ENCODE data around the gene DENND5A.

Gene DENND5A

DNA sequence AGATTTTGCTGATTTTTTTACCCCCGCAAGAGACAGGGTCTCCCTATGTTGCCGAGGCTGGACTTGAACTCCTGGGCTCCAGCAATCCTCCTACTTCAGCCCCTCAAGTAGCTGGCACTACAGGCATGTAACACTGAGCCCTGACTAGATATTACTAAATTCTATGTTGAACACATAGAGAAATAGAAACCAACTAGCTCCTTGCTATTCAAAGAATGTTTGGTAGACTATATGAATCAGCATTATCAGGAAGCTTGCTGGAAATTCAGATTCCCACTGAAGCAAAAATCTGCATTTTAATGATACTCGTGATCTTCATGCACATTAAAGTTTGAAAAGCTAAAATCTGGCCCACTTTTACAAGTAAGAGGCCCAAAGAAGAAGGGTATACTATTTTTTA is 37.3 kb upstream of the DENND5A start:
- Histone ChIP-seq H3K23ac (ENCODE audit: low read length) (no peak overlapping the region), H3K4me2 (ENCODE audit: low read length) (no peak overlapping the region), H4K8ac (ENCODE audit: low read depth, low read length) (no peak overlapping the region), H3K4me3 (ENCODE audit: low read length) (no peak overlapping the region), H3K4me1 (ENCODE audit: control insufficient read depth, low read depth, low read length) (no peaks in the 10 kb centered on the region), H3K18ac (ENCODE audit: low read length) (no peak overlapping the region), H3K27ac (ENCODE audit: low read depth, low read length) (no peak overlapping the region), H3K79me2 (ENCODE audit: control insufficient read depth, insufficient read depth, low read length) (peaks cover 45% of the 10 kb centered on the region), H3K27me3 (ENCODE audit: insufficient read depth, low read length, poor library complexity) (no peaks in the 10 kb centered on the region), H4K5ac (ENCODE audit: low read length) (no peak overlapping the region), H3K56ac (ENCODE audit: low read length) (no peak overlapping the region), H2BK120ac (ENCODE audit: low read depth, low read length) (no peak overlapping the region), H3K9ac (ENCODE audit: low read length) (no peak overlapping the region), H3K36me3 (ENCODE audit: control insufficient read depth, insufficient read depth, low read length) (no peaks in the 10 kb centered on the region), H2BK5ac (ENCODE audit: low read length) (no peak overlapping the region), H3K4ac (ENCODE audit: low read depth, low read length) (no peak overlapping the region), H2AK5ac (ENCODE audit: low read length) (no peak overlapping the region), H3K79me1 (ENCODE audit: low read length) (peaks cover 2% of the 10 kb centered on the region), H2BK15ac (replicated peaks; ENCODE audit: low read depth) (no peak overlapping the region)
- WGBS (ENCODE audit: extremely low coverage, insufficient coverage, low lambda C conversion rate), result no CpG with 5 or more reads among the region's 3 CpGs
- DNase-seq, result no peak

DNA sequence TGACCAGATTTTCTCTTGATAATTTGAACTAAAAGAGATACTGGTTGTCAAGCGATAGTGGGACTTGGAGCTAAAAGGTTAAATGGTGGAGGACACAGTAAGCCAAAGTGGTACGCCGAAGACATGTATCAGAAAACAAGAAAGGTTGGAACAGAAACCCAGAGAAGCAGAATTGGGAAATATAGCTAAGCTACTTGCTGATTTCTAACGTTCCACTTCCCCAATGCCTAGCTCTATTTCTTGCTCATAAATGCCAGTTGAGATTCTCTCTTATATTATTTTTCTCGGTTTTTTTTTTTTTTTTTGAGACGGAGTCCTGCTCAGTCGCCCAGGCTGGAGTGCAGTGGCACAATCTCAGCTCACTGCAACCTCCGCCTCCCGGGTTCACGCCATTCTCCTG is 36.6 kb upstream of the DENND5A start:
- no peak overlapping the region for H3K9ac ChIP-seq (ENCODE audit: low read length)
- H4K5ac ChIP-seq (ENCODE audit: low read length), result no peak overlapping the region
- H3K27me3 ChIP-seq (ENCODE audit: insufficient read depth, low read length, poor library complexity), result no peaks in the 10 kb centered on the region
- H3K27ac ChIP-seq (ENCODE audit: low read depth, low read length), result no peak overlapping the region
- H2AK5ac ChIP-seq (ENCODE audit: low read length), result no peak overlapping the region
- no CpG with 5 or more reads among the region's 10 CpGs for WGBS (ENCODE audit: extremely low coverage, insufficient coverage, low lambda C conversion rate)
- no peak overlapping the region for H3K4ac ChIP-seq (ENCODE audit: low read depth, low read length)
- no peak overlapping the region for H2BK15ac ChIP-seq (replicated peaks; ENCODE audit: low read depth)
- no peak overlapping the region for H3K56ac ChIP-seq (ENCODE audit: low read length)
- no peak overlapping the region for H2BK120ac ChIP-seq (ENCODE audit: low read depth, low read length)
- no peak overlapping the region for H3K4me3 ChIP-seq (ENCODE audit: low read length)
- no peak overlapping the region for H3K4me2 ChIP-seq (ENCODE audit: low read length)
- H3K79me1 ChIP-seq (ENCODE audit: low read length), result peaks cover 2% of the 10 kb centered on the region
- H3K36me3 ChIP-seq (ENCODE audit: control insufficient read depth, insufficient read depth, low read length), result no peaks in the 10 kb centered on the region
- no peak overlapping the region for H3K18ac ChIP-seq (ENCODE audit: low read length)
- H4K8ac ChIP-seq (ENCODE audit: low read depth, low read length), result no peak overlapping the region
- DNase-seq, result no peak
- H2BK5ac ChIP-seq (ENCODE audit: low read length), result no peak overlapping the region
- H3K4me1 ChIP-seq (ENCODE audit: control insufficient read depth, low read depth, low read length), result no peaks in the 10 kb centered on the region
- H3K79me2 ChIP-seq (ENCODE audit: control insufficient read depth, insufficient read depth, low read length), result peaks cover 40% of the 10 kb centered on the region
- no peak overlapping the region for H3K23ac ChIP-seq (ENCODE audit: low read length)

GRCh38 chr11:9293646-9294045 is 28.5 kb upstream of the DENND5A start:
- H2BK5ac ChIP-seq (ENCODE audit: low read length), result no peak overlapping the region
- H4K5ac ChIP-seq (ENCODE audit: low read length), result no peak overlapping the region
- no peak overlapping the region for H3K4me2 ChIP-seq (ENCODE audit: low read length)
- no peak overlapping the region for H2BK120ac ChIP-seq (ENCODE audit: low read depth, low read length)
- H3K4ac ChIP-seq (ENCODE audit: low read depth, low read length), result no peak overlapping the region
- H4K8ac ChIP-seq (ENCODE audit: low read depth, low read length), result no peak overlapping the region
- H3K79me2 ChIP-seq (ENCODE audit: control insufficient read depth, insufficient read depth, low read length), result peaks cover 7% of the 10 kb centered on the region
- WGBS (ENCODE audit: extremely low coverage, insufficient coverage, low lambda C conversion rate), result no CpG with 5 or more reads among the region's 7 CpGs
- DNase-seq, result no peak
- no peaks in the 10 kb centered on the region for H3K27me3 ChIP-seq (ENCODE audit: insufficient read depth, low read length, poor library complexity)
- H3K18ac ChIP-seq (ENCODE audit: low read length), result no peak overlapping the region
- H3K79me1 ChIP-seq (ENCODE audit: low read length), result peaks cover 5% of the 10 kb centered on the region
- no peaks in the 10 kb centered on the region for H3K36me3 ChIP-seq (ENCODE audit: control insufficient read depth, insufficient read depth, low read length)
- no peak overlapping the region for H3K27ac ChIP-seq (ENCODE audit: low read depth, low read length)
- no peak overlapping the region for H2AK5ac ChIP-seq (ENCODE audit: low read length)
- no peak overlapping the region for H3K56ac ChIP-seq (ENCODE audit: low read length)
- no peak overlapping the region for H3K4me3 ChIP-seq (ENCODE audit: low read length)
- H3K23ac ChIP-seq (ENCODE audit: low read length), result no peak overlapping the region
- no peak overlapping the region for H2BK15ac ChIP-seq (replicated peaks; ENCODE audit: low read depth)
- H3K9ac ChIP-seq (ENCODE audit: low read length), result no peak overlapping the region
- no peaks in the 10 kb centered on the region for H3K4me1 ChIP-seq (ENCODE audit: control insufficient read depth, low read depth, low read length)

GRCh38 chr11:9285850-9286587 is 20.9 kb upstream of the DENND5A start:
- no peaks in the 10 kb centered on the region for H3K4me1 ChIP-seq (ENCODE audit: control insufficient read depth, low read depth, low read length)
- no peak overlapping the region for H2BK15ac ChIP-seq (replicated peaks; ENCODE audit: low read depth)
- H2BK120ac ChIP-seq (ENCODE audit: low read depth, low read length), result no peak overlapping the region
- H3K27ac ChIP-seq (ENCODE audit: low read depth, low read length), result no peak overlapping the region
- no peak overlapping the region for H2AK5ac ChIP-seq (ENCODE audit: low read length)
- no peaks in the 10 kb centered on the region for H3K36me3 ChIP-seq (ENCODE audit: control insufficient read depth, insufficient read depth, low read length)
- no peak overlapping the region for H3K4me3 ChIP-seq (ENCODE audit: low read length)
- no peak overlapping the region for H3K18ac ChIP-seq (ENCODE audit: low read length)
- H3K27me3 ChIP-seq (ENCODE audit: insufficient read depth, low read length, poor library complexity), result no peaks in the 10 kb centered on the region
- peaks cover 4% of the 10 kb centered on the region for H3K79me1 ChIP-seq (ENCODE audit: low read length)
- H3K4me2 ChIP-seq (ENCODE audit: low read length), result no peak overlapping the region
- no peak overlapping the region for H4K5ac ChIP-seq (ENCODE audit: low read length)
- WGBS (ENCODE audit: extremely low coverage, insufficient coverage, low lambda C conversion rate), result no CpG with 5 or more reads among the region's 14 CpGs
- no peak overlapping the region for H3K23ac ChIP-seq (ENCODE audit: low read length)
- H2BK5ac ChIP-seq (ENCODE audit: low read length), result no peak overlapping the region
- no peak for DNase-seq
- no peak overlapping the region for H3K4ac ChIP-seq (ENCODE audit: low read depth, low read length)
- H3K9ac ChIP-seq (ENCODE audit: low read length), result no peak overlapping the region
- no peak overlapping the region for H4K8ac ChIP-seq (ENCODE audit: low read depth, low read length)
- no peak overlapping the region for H3K56ac ChIP-seq (ENCODE audit: low read length)
- H3K79me2 ChIP-seq (ENCODE audit: control insufficient read depth, insufficient read depth, low read length), result peaks cover 3% of the 10 kb centered on the region

- H3K27me3 ChIP-seq (ENCODE audit: insufficient read depth, low read length, poor library complexity), result no peaks in the 10 kb centered on the region
- H4K5ac ChIP-seq (ENCODE audit: low read length), result no peak overlapping the region
- H3K23ac ChIP-seq (ENCODE audit: low read length), result no peak overlapping the region
- no peak overlapping the region for H2BK5ac ChIP-seq (ENCODE audit: low read length)
- no peak overlapping the region for H2BK15ac ChIP-seq (replicated peaks; ENCODE audit: low read depth)
- WGBS (ENCODE audit: extremely low coverage, insufficient coverage, low lambda C conversion rate), result no CpG with 5 or more reads among the region's 4 CpGs
- H3K4me3 ChIP-seq (ENCODE audit: low read length), result no peak overlapping the region
- no peak overlapping the region for H3K56ac ChIP-seq (ENCODE audit: low read length)
- no peak overlapping the region for H3K9ac ChIP-seq (ENCODE audit: low read length)
- H3K4ac ChIP-seq (ENCODE audit: low read depth, low read length), result no peak overlapping the region
- no peaks in the 10 kb centered on the region for H3K36me3 ChIP-seq (ENCODE audit: control insufficient read depth, insufficient read depth, low read length)
- H3K79me2 ChIP-seq (ENCODE audit: control insufficient read depth, insufficient read depth, low read length), result no peaks in the 10 kb centered on the region
- DNase-seq, result no peak
- no peaks in the 10 kb centered on the region for H3K79me1 ChIP-seq (ENCODE audit: low read length)
- H2AK5ac ChIP-seq (ENCODE audit: low read length), result no peak overlapping the region
- H4K8ac ChIP-seq (ENCODE audit: low read depth, low read length), result no peak overlapping the region
- H3K4me1 ChIP-seq (ENCODE audit: control insufficient read depth, low read depth, low read length), result no peaks in the 10 kb centered on the region
- no peak overlapping the region for H3K4me2 ChIP-seq (ENCODE audit: low read length)
- H3K27ac ChIP-seq (ENCODE audit: low read depth, low read length), result no peak overlapping the region
- no peak overlapping the region for H2BK120ac ChIP-seq (ENCODE audit: low read depth, low read length)
- H3K18ac ChIP-seq (ENCODE audit: low read length), result no peak overlapping the region
Measured at GRCh38 chr11:9280655-9281301, 15.6 kb upstream of the DENND5A start.
